Esophagus (tissue), 2 donors: ENCODE measurements around the gene AGBL1. TPM values are rescaled to one million over a fixed set of nuclear protein-coding genes. Genes with fewer than 3 reads are reported as not detected.

Experiments used
- H3K27ac ChIP-seq, 2 donors: one replicate each; pipeline ENCODE4 v1.5.1; 2013; ENCODE audit warnings: low read depth in 2 of 2, mild to moderate bottlenecking in 2 of 2, inconsistent platforms in 1 of 2, low read length in 1 of 2, moderate library complexity in 1 of 2
- H3K27me3 ChIP-seq, 2 donors: one replicate each; pipeline ENCODE4 v1.6.1; 2013; ENCODE audit warnings: low read length in 2 of 2, control low read depth in 1 of 2, mild to moderate bottlenecking in 1 of 2; ENCODE audit not compliant: insufficient read depth in 2 of 2, control insufficient read depth in 1 of 2
- H3K36me3 ChIP-seq, 2 donors: one replicate each; pipeline ENCODE4 v1.6.1; 2013; ENCODE audit warnings: low read length in 1 of 2; ENCODE audit not compliant: control insufficient read depth in 2 of 2, insufficient read depth in 2 of 2
- H3K4me1 ChIP-seq, 2 donors: one replicate each; pipeline ENCODE4 v1.6.1; 2013; ENCODE audit warnings: low read length in 1 of 2; ENCODE audit not compliant: control insufficient read depth in 2 of 2, insufficient read depth in 2 of 2
- H3K4me3 ChIP-seq, 2 donors: one replicate each; pipeline ENCODE4 v1.5.1; 2013; ENCODE audit warnings: low read length in 2 of 2, mild to moderate bottlenecking in 2 of 2, low read depth in 1 of 2, moderate library complexity in 1 of 2
- H3K9me3 ChIP-seq, 2 donors: one replicate each; pipeline ENCODE4 v1.6.1; 2013; ENCODE audit warnings: mild to moderate bottlenecking in 2 of 2, low read depth in 1 of 2, low read length in 1 of 2, moderate library complexity in 1 of 2; ENCODE audit not compliant: control insufficient read depth in 2 of 2, insufficient read depth in 1 of 2
- WGBS, 2 donors: extraction: QIAGEN DNeasy Blood & Tissue Kit; methylation state at CpG; one replicate each; pipeline ENCODE4 v1.1.7; 2013; 5-methylcytosine and 5-hydroxymethylcytosine counted together
- polyA plus RNA-seq, 2 donors: library from polyadenylated mRNA; stranded (reverse); fragments of 200-250 nt; gene quantifications; one replicate each; pipeline ENCODE4 v1.2.3, GENCODE V29; 2013
- donor health status: healthy with polysubstance abuse.
- donor health status: Bipolar disorder and iron deficiency.

Gene AGBL1
- polyA plus RNA-seq, 2 donors = 0.01 TPM; not detected in 1

DNA sequence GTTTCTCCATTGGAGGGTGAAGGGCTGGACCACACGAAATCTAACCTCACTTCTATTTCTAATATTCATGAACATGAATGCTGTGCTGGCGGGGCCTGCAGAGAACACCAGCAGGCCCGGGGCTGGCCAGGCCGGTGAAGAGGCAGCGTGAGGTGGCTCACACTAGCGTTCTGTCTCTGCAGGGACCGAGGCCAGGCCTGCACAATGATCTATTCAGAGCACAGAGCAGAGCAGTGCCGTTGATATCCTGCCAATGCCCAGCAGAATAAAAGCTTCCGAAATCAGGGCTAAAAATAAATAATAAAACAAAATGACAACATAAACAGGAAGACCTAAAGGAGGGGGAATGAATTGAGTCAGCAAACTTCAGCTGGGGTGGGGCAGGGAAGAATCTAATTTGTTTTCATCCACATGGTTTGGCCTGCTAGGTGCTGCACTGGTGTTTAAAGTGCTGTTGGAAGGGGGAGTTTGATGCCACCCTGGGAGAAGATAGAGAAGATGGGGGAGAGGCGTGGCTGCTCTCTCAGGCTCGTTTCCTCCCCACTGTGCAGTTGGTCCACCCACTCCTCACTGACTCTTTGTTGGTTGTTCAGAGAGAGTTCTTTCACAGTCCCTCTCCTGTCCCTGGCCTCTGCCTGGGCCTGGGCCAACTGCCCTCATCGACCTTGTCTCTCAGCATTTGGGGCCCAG is 837.1 kb downstream of the AGBL1 start:
- Histone ChIP-seq H3K36me3 (no peaks in the 10 kb centered on the region), H3K4me1 (no peaks in the 10 kb centered on the region), H3K4me3 (no peak overlapping the region), H3K27ac (no peak overlapping the region), H3K9me3 (no peaks in the 10 kb centered on the region), H3K27me3 (no peaks in the 10 kb centered on the region)
- WGBS, 2 donors = 56 to 60% methylated on average over 12 of the region's 12 CpGs

DNA sequence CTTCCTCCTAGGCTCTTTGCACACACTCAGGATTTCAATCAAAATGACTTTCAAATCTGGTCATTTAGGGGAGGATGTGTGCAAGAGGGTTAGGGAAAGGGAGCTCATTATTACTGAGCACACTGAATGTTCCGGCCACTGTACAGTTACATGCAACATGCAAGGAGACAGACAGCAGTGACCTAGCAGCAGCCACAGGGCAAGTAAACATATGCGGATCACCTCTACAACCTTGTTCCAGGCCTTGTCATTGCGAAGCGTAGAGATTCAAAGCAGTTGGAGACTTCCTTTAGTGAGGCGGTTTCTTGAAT is 837.6 kb downstream of the AGBL1 start:
- Histone ChIP-seq H3K4me3 (no peak overlapping the region), H3K9me3 (no peaks in the 10 kb centered on the region), H3K27ac (no peak overlapping the region), H3K27me3 (no peaks in the 10 kb centered on the region), H3K4me1 (no peaks in the 10 kb centered on the region), H3K36me3 (no peaks in the 10 kb centered on the region)
- 87 to 92% methylated on average over 5 of the region's 5 CpGs for WGBS, 2 donors

DNA sequence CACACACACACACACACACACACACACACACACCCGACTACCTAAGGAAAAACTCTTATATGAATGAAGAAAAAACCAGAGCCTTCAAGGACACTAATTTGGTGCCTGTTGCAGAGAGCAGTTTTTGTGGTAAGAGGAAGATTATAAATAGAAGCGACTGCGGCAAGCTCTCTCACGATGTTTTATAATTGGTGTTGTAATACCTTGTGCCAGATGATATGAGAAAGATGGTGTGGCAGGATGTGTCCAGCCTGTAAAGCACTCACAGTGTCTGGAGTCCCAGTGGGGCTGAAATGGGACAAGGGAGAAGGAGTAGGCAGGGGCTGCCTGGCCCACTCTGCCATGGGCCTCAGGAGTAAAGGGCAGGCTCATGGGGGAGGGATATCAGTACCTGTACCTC is 839.9 kb downstream of the AGBL1 start:
- Histone ChIP-seq H3K27me3 (no peaks in the 10 kb centered on the region), H3K27ac (no peak overlapping the region), H3K4me1 (no peaks in the 10 kb centered on the region), H3K9me3 (no peaks in the 10 kb centered on the region), H3K36me3 (no peaks in the 10 kb centered on the region), H3K4me3 (no peak overlapping the region)
- 66 to 73% methylated on average over 4 of the region's 4 CpGs for WGBS, 2 donors

DNA sequence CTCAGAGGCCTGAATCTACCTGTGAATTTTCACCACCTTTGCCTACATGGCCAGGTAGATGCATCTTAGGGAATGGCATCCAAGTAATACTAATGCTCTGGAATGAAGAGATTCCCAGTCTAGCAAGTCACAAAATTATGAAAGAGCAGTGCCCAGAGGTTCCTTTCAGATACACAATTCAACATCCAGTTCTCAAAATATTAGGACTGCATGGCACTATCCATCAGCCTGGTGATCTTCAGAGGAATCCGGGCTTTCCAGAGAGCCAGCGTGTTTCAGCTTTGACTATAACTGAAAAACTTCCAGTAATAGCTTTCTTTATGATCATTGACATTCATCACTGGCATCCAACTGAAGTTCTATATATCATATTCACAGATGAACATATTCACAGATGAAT is 849.8 kb downstream of the AGBL1 start:
- Histone ChIP-seq H3K27ac (no peak overlapping the region), H3K27me3 (no peaks in the 10 kb centered on the region), H3K4me3 (no peak overlapping the region), H3K9me3 (no peaks in the 10 kb centered on the region), H3K4me1 (no peaks in the 10 kb centered on the region), H3K36me3 (no peaks in the 10 kb centered on the region)
- WGBS, 2 donors = 86 to 89% methylated on average over 2 of the region's 2 CpGs

DNA sequence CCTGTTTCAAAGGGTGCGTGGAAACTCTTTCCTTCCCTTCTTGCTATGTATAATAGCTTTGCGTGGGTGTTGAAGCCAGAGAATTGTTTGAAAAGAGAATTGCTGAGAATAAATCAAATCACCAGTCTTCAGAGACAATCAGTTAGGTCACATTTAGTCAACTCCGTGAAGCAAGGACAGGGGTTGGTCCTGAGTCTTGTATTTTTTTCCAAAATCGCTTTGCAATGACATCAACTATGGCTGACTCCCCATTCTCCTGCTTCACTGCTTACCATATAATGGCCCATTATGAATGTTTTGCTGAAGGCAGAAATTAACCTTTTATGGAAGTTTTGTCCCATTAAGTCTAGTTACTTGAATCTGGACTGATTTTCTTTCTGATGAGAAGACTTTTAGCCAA is 852.8 kb downstream of the AGBL1 start:
- Histone ChIP-seq H3K36me3 (no peaks in the 10 kb centered on the region), H3K27me3 (no peaks in the 10 kb centered on the region), H3K27ac (no peak overlapping the region), H3K4me1 (no peaks in the 10 kb centered on the region), H3K9me3 (no peaks in the 10 kb centered on the region), H3K4me3 (no peak overlapping the region)
- 73 to 79% methylated on average over 4 of the region's 4 CpGs for WGBS, 2 donors

DNA sequence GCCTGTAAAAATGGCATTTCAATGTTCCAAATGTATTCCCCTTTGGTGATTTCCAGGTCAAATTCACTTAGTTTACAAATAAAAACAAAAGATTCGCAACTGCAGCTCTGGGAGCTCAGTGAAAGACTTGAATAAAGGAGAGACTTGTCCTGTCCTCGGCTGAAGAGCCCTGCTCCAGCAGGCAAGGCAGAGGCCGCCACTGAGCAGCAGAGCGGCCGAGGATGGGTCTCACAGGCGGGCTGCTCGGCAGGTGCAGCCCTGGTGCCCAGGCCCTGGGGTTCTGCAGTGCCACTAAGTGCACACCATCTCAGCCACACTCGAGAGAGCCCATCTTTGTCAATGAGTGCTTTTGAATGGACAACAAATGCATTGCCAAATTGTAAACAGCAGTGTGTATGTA is 856.2 kb downstream of the AGBL1 start:
- H3K27me3 ChIP-seq = no peaks in the 10 kb centered on the region
- H3K27ac ChIP-seq = no peak overlapping the region
- H3K36me3 ChIP-seq = no peaks in the 10 kb centered on the region
- H3K4me3 ChIP-seq = no peak overlapping the region
- 61 to 64% methylated on average over 8 of the region's 8 CpGs for WGBS, 2 donors
- no peaks in the 10 kb centered on the region for H3K9me3 ChIP-seq
- no peaks in the 10 kb centered on the region for H3K4me1 ChIP-seq

DNA sequence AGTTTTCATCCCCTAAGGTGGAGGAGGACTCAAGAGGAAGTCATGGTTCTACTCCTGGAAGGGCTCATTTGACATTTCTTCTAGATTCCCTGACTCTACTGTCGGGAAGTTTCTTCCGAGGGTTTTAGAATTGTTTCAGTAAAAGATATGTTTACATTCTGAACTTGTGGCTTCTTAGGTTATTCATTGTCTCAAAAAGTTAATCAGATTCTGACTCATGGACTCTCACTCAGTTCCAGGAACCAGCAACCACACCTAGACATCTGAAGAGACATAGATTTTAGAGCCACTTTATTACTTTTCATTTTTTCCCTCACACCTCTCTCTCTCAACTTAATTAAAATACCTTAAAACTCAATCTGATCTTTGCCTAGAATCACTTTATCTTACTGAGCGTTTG is 862.6 kb downstream of the AGBL1 start:
- no peaks in the 10 kb centered on the region for H3K27me3 ChIP-seq
- H3K27ac ChIP-seq = no peak overlapping the region
- no peaks in the 10 kb centered on the region for H3K36me3 ChIP-seq
- H3K4me3 ChIP-seq = no peak overlapping the region
- no peaks in the 10 kb centered on the region for H3K4me1 ChIP-seq
- no peaks in the 10 kb centered on the region for H3K9me3 ChIP-seq
- 74% methylated on average over 3 of the region's 3 CpGs for WGBS, 2 donors

DNA sequence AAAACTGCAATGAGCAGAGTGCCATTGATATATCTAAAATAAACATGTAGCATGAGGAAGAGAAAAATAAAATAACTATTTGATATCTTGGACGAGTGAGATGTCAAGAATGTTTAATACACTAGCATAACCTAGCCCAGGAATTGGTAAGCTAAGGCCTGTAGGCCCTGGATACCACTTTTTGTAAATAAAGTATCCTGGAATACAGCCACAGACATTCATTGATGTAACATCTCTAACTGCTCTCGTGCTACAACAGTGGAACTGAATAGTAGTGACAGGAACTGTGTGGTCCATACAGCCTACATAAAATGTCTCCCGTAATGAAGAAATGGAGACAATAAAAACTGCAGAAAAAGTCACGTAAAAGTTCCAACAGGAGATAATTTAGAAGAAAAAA is 869.0 kb downstream of the AGBL1 start:
- no peaks in the 10 kb centered on the region for H3K4me1 ChIP-seq
- WGBS, 2 donors = 56 to 62% methylated on average over 4 of the region's 4 CpGs

DNA sequence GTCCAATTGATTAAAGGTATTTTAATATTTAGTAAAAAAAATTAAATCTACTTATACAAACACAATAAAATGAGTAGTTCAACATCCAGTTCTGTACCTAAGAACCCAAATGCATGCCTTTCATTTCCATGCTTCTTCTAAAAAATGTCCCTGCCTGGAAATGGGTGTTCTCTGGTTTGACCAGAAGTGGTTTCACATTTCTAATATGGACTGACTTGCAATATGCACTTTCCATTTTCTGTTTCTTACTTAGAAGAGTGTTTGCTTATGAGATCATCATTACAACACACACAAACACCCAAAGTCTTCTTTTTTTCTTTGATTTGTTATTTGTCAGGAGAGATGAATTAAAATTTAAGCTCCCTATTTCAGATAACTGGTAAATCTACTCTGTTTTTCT is 879.6 kb downstream of the AGBL1 start:
- Histone ChIP-seq H3K27me3 (no peaks in the 10 kb centered on the region), H3K9me3 (no peaks in the 10 kb centered on the region), H3K36me3 (no peaks in the 10 kb centered on the region), H3K27ac (no peak overlapping the region), H3K4me1 (no peaks in the 10 kb centered on the region), H3K4me3 (no peak overlapping the region)

More for the DNA sequence above, 869.0 kb downstream of the AGBL1 start:
- Histone ChIP-seq H3K9me3 (no peaks in the 10 kb centered on the region), H3K27me3 (no peaks in the 10 kb centered on the region), H3K4me3 (no peak overlapping the region), H3K36me3 (no peaks in the 10 kb centered on the region), H3K27ac (no peak overlapping the region)

DNA sequence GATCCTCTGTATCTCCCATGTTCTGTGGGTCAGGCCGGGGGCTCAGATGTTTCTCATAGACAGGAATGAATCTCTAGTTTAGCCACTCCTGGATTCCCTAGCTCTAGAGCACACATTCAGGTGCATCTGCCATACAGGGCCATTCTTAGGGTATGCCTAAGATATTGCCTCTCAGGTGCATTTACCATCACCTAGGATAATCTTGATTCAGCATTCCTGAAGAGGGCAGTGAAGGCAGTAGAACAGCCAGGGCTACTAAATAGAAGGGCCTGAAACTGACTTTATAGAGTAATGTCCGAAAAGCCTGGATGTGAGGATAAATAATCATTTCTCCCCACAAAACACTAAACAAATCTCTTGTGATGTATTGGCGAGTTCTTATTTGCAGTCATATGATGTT is 882.0 kb downstream of the AGBL1 start:
- Histone ChIP-seq H3K4me3 (no peak overlapping the region), H3K36me3 (no peaks in the 10 kb centered on the region), H3K27ac (no peak overlapping the region), H3K4me1 (no peaks in the 10 kb centered on the region), H3K27me3 (no peaks in the 10 kb centered on the region), H3K9me3 (no peaks in the 10 kb centered on the region)
- WGBS, 2 donors = 76 to 79% methylated on average over 3 of the region's 3 CpGs
